GM12878 (cell line): ENCODE data around the gene THRA. TPM values are rescaled to one million over a fixed set of nuclear protein-coding genes. Genes with fewer than 3 reads are reported as not detected.

Source experiments
- ATF7 ChIP-seq: fragments of 450-650 bp; IDR thresholded peaks from 2 replicates; pipeline ENCODE4 v1.6.1; 2016; ENCODE audit warnings: low read depth, mild to moderate bottlenecking
- BCL11A ChIP-seq: IDR thresholded peaks from 2 replicates; pipeline ENCODE4 v1.6.1; 2011; ENCODE audit warnings: low read depth, low read length
- CREM ChIP-seq: IDR thresholded peaks from 2 replicates; pipeline ENCODE4 v1.6.1; 2014; ENCODE audit warnings: antibody characterized with exemption, low read depth
- E4F1 ChIP-seq: fragments of 450-650 bp; IDR thresholded peaks from 2 replicates; pipeline ENCODE4 v1.6.1; 2018; ENCODE audit warnings: borderline replicate concordance, mild to moderate bottlenecking; ENCODE audit not compliant: partially characterized antibody
- FOXK2 ChIP-seq: fragments of 450-650 bp; IDR thresholded peaks from 2 replicates; pipeline ENCODE4 v1.6.1; 2017; ENCODE audit warnings: mild to moderate bottlenecking, moderate library complexity
- HDAC2 ChIP-seq: fragments of 200-600 bp; sonication (generic); IDR thresholded peaks from 2 replicates; pipeline ENCODE4 v1.6.1; 2017
- IRF4 ChIP-seq: IDR thresholded peaks from 2 replicates; pipeline ENCODE4 v1.6.1; 2011; ENCODE audit warnings: low read depth, low read length
- JUND ChIP-seq: IDR thresholded peaks from 2 replicates; pipeline ENCODE4 v1.6.1; 2012; ENCODE audit warnings: low read depth, mild to moderate bottlenecking, low read length, improper control_type of control experiment, moderate library complexity
- MTA2 ChIP-seq: fragments of 450-650 bp; IDR thresholded peaks from 2 replicates; pipeline ENCODE4 v1.6.1; 2016; ENCODE audit warnings: low read depth, mild to moderate bottlenecking, moderate library complexity
- NFYA ChIP-seq: IDR thresholded peaks from 2 replicates; pipeline ENCODE4 v1.6.1; 2011; ENCODE audit warnings: low read depth, mild to moderate bottlenecking, low read length, improper control_type of control experiment, borderline replicate concordance
- NFYB ChIP-seq: IDR thresholded peaks from 2 replicates; pipeline ENCODE4 v1.6.1; 2011; ENCODE audit warnings: low read depth, mild to moderate bottlenecking, low read length, improper control_type of control experiment, moderate library complexity; ENCODE audit not compliant: insufficient read depth
- PAX5 ChIP-seq: IDR thresholded peaks from 2 replicates; pipeline ENCODE4 v1.6.1; 2011; ENCODE audit warnings: low read depth, low read length, borderline replicate concordance
- POLR2A ChIP-seq: IDR thresholded peaks from 2 replicates; pipeline ENCODE4 v1.6.1; 2011; ENCODE audit warnings: low read depth, mild to moderate bottlenecking, low read length
- POU2F2 ChIP-seq: IDR thresholded peaks from 3 replicates; pipeline ENCODE4 v1.6.1; 2011; ENCODE audit warnings: low read depth, mild to moderate bottlenecking, low read length, borderline replicate concordance
- SMAD5 ChIP-seq: IDR thresholded peaks from 2 replicates; pipeline ENCODE4 v1.6.1; 2016; ENCODE audit warnings: antibody characterized with exemption, low read depth
- SMC3 ChIP-seq: IDR thresholded peaks from 2 replicates; pipeline ENCODE4 v1.6.1; 2011; ENCODE audit warnings: low read length, improper control_type of control experiment, borderline replicate concordance
- STAT1 ChIP-seq: fragments of 450-650 bp; conservative IDR thresholded peaks from 2 replicates; pipeline ENCODE4 v1.6.1; 2014; ENCODE audit warnings: antibody characterized with exemption, mild to moderate bottlenecking
- TCF12 ChIP-seq: IDR thresholded peaks from 2 replicates; pipeline ENCODE4 v1.6.1; 2011; ENCODE audit warnings: low read depth, mild to moderate bottlenecking, low read length
- WRNIP1 ChIP-seq: IDR thresholded peaks from 2 replicates; pipeline ENCODE4 v1.6.1; 2011; ENCODE audit warnings: low read depth, low read length, improper control_type of control experiment, borderline replicate concordance
- YBX1 ChIP-seq: fragments of 450-650 bp; IDR thresholded peaks from 2 replicates; pipeline ENCODE4 v1.6.1; 2016; ENCODE audit warnings: antibody characterized with exemption
- ZNF24 ChIP-seq: fragments of 450-650 bp; IDR thresholded peaks from 2 replicates; pipeline ENCODE4 v1.6.1; 2017; ENCODE audit warnings: antibody characterized with exemption, mild to moderate bottlenecking
- ZNF622 ChIP-seq: fragments of 450-650 bp; IDR thresholded peaks from 2 replicates; pipeline ENCODE4 v1.6.1; 2017; ENCODE audit warnings: mild to moderate bottlenecking, inconsistent platforms
- ZSCAN29 ChIP-seq: fragments of 450-650 bp; IDR thresholded peaks from 2 replicates; pipeline ENCODE4 v1.6.1; 2017; ENCODE audit warnings: mild to moderate bottlenecking, moderate library complexity
- ZZZ3 ChIP-seq: IDR thresholded peaks from 2 replicates; pipeline ENCODE4 v1.6.1; 2011; ENCODE audit warnings: low read depth; ENCODE audit not compliant: control insufficient read depth, insufficient read length
- polyA plus RNA-seq, 11 experiments: library from polyadenylated mRNA; depleted of rRNA in 4 of 11; unstranded in 6 of 11; stranded (reverse) in 5 of 11; fragments of >200 nt; fragmentation: Nextera tagmentation in 4 of 11; fragmentation: Illumina TruSeq in 1 of 11; extraction: Ambion mirVana in 4 of 11; extraction: Trizol in 1 of 11; gene quantifications; 1 replicate in 1 of 11; 2 replicates in 10 of 11; pipeline versions ENCODE4 v1.2.1 to v1.2.3, GENCODE V29; 2011 to 2016; ENCODE audit warnings: inconsistent platforms in 2 of 11, missing spikeins in 2 of 11, low read depth in 1 of 11
- total RNA-seq, 4 experiments: library from RNA; depleted of rRNA in 3 of 4; stranded (reverse); fragments of >200 nt in 3 of 4; fragmentation: Illumina TruSeq in 1 of 4; extraction: Trizol in 1 of 4; gene quantifications; 2 replicates each; pipeline versions ENCODE4 v1.2.1 to v1.2.3, GENCODE V29; 2013 to 2021
- TF ChIP-seq, protein P1 (sequence below): fragments of 450-650 bp; IDR thresholded peaks from 2 replicates; pipeline ENCODE4 v1.6.1; 2017; ENCODE audit warnings: antibody characterized with exemption, mild to moderate bottlenecking, moderate library complexity
- TF ChIP-seq, protein P2 (sequence below): IDR thresholded peaks from 2 replicates; pipeline ENCODE4 v1.6.1; 2012; ENCODE audit warnings: low read depth, low read length, improper control_type of control experiment
- TF ChIP-seq, protein P3 (sequence below): IDR thresholded peaks from 2 replicates; pipeline ENCODE4 v1.6.1; 2011; ENCODE audit warnings: low read depth, low read length, improper control_type of control experiment, borderline replicate concordance

THRA gene
- total and polyA plus RNA-seq, 10 of the 15 experiments (the other 5 are each of a cell fraction or from before 2014, with no cell fraction given): 0.03 to 2.0 (median 0.64) TPM

DNA sequence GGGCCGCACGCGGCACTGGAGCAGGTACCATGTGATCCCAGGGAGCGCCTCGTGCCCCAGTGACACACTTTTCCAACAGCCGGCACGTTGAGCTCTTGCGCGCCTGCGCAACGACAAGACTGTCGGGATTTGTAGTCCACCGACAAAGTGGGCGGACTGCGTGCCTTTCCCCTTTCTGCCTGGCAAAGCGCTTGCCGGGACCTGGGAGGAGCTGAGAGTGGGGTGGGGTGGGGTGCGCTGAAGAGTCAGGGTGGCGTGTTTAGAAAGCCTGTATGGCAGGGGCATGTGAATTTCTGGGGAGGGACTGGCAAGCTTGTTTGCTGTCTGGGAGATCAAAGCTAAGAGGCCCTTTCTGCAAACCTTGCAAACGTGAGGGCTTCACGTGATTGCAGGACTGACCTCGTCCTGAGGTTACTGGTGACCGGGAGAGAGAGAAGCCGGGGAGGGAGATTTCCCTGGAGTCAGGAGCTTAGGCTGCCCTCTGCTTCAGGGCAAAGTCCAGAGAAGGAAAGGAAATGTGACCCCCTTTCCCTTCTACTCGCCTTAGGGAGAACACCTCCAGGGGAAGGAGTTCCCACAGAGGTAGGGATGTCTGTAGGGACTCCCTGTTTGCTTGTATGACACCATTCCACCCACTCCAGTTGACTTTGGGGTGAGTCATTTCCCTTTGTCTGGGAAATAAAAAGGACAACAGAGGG is 38.1 kb downstream of the THRA start (continued):
- TF ChIP-seq JUND: no peak
- no peak for TF ChIP-seq SMC3
- no peak for TF ChIP-seq FOXK2
- TF ChIP-seq, protein P1, sequence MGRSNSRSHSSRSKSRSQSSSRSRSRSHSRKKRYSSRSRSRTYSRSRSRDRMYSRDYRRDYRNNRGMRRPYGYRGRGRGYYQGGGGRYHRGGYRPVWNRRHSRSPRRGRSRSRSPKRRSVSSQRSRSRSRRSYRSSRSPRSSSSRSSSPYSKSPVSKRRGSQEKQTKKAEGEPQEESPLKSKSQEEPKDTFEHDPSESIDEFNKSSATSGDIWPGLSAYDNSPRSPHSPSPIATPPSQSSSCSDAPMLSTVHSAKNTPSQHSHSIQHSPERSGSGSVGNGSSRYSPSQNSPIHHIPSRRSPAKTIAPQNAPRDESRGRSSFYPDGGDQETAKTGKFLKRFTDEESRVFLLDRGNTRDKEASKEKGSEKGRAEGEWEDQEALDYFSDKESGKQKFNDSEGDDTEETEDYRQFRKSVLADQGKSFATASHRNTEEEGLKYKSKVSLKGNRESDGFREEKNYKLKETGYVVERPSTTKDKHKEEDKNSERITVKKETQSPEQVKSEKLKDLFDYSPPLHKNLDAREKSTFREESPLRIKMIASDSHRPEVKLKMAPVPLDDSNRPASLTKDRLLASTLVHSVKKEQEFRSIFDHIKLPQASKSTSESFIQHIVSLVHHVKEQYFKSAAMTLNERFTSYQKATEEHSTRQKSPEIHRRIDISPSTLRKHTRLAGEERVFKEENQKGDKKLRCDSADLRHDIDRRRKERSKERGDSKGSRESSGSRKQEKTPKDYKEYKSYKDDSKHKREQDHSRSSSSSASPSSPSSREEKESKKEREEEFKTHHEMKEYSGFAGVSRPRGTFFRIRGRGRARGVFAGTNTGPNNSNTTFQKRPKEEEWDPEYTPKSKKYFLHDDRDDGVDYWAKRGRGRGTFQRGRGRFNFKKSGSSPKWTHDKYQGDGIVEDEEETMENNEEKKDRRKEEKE: no peak
- TF ChIP-seq PAX5: no peak
- no peak for TF ChIP-seq POLR2A
- no peak for TF ChIP-seq SMAD5
- TF ChIP-seq NFYB: no peak
- no peak; the same call in 1 of the 2 replicates for TF ChIP-seq MTA2
- no peak for TF ChIP-seq WRNIP1
- TF ChIP-seq HDAC2: no peak
- TF ChIP-seq, protein P2, sequence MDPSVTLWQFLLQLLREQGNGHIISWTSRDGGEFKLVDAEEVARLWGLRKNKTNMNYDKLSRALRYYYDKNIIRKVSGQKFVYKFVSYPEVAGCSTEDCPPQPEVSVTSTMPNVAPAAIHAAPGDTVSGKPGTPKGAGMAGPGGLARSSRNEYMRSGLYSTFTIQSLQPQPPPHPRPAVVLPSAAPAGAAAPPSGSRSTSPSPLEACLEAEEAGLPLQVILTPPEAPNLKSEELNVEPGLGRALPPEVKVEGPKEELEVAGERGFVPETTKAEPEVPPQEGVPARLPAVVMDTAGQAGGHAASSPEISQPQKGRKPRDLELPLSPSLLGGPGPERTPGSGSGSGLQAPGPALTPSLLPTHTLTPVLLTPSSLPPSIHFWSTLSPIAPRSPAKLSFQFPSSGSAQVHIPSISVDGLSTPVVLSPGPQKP: no peak
- TF ChIP-seq POU2F2: no peak; the same call in 2 of the 3 replicates
- no peak for TF ChIP-seq ZSCAN29
- TF ChIP-seq ZNF24: no peak
- TF ChIP-seq, protein P3, sequence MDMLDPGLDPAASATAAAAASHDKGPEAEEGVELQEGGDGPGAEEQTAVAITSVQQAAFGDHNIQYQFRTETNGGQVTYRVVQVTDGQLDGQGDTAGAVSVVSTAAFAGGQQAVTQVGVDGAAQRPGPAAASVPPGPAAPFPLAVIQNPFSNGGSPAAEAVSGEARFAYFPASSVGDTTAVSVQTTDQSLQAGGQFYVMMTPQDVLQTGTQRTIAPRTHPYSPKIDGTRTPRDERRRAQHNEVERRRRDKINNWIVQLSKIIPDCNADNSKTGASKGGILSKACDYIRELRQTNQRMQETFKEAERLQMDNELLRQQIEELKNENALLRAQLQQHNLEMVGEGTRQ: peak; percentile 77
- no peak for TF ChIP-seq ZZZ3
- peak; percentile 5 for TF ChIP-seq E4F1
- no peak for TF ChIP-seq ZNF622
- TF ChIP-seq STAT1: no peak
- no peak for TF ChIP-seq IRF4
- no peak for TF ChIP-seq NFYA
- no peak for TF ChIP-seq TCF12
- 0 out of 2 replicates have a peak, but pooled peaks have one; percentile 19 for TF ChIP-seq BCL11A
- peak; percentile 58; the same call in 1 of the 2 replicates for TF ChIP-seq ATF7
- TF ChIP-seq CREM: peak; percentile 51; the same call in 1 of the 2 replicates
- no peak for TF ChIP-seq YBX1
